NCI-H2171 treated with DMSO at 0.1 percent for 48 hours (cell line): ENCODE measurements around the gene CNKSR2.
A peak's percentile ranks its signal among the peaks of the same experiment; 100 is the strongest.

Source experiments
- DNase-seq: peaks from one replicate; lab custom pipeline; 2025; lab: John Stamatoyannopoulos, UW

Gene CNKSR2

DNA sequence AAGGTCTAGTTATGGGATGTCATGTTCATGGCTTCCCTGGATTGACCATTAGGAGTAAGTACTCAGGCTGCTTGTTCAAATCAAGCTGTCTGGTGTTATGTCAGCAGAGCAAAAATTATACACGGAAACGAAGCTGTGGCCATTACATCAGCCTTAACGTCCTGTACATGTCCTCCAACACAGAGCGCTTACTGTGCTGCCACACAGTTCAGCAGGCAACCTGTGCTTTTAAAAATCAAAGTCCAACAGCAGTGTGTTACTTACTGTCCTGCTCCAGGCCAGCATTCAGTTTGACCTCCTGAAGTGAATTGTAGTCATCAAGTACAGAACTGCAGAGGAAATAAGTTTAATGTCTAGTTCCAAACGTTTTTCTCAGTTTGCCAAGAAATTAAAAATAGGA lies 237.9 kb downstream of the CNKSR2 start:
- DNase-seq = no peak

DNA sequence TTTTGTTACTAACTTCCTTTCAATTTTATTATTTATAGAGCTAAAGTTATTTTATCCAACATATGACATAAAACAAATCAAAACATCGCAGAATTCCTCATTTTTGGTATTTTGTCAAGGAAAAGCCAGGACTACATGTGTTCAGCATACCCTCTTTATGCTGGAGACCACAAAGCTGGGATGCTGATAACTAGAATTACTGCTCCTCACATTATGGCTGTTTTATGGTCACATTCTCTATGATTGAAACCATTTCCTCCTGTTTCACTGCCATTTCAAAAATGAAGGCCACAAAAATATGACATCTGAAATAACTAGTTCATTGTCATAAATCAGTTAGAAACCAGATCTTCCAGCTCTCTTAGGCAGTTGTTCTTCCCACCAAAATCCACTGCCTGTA lies 242.2 kb downstream of the CNKSR2 start:
- DNase-seq = no peak

DNA sequence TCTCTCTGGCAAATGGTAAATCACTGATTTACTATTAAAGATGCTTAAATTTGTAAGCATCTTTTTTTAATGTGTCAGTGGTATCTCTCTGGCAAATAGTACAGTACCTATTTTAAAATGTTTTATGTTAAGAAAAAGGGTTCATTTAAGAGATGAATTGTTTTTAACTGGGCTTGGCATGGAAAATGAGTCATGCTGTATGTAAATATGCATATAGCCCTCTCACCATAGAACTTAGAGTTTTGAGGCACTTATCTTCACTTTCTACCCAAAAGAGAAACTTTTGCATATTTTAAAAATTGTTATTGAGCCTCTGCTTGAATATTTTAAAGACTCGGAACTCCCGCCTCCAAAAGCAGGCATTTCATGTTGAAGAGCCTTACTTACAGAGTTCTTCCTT lies 246.0 kb downstream of the CNKSR2 start:
- DNase-seq = no peak

DNA sequence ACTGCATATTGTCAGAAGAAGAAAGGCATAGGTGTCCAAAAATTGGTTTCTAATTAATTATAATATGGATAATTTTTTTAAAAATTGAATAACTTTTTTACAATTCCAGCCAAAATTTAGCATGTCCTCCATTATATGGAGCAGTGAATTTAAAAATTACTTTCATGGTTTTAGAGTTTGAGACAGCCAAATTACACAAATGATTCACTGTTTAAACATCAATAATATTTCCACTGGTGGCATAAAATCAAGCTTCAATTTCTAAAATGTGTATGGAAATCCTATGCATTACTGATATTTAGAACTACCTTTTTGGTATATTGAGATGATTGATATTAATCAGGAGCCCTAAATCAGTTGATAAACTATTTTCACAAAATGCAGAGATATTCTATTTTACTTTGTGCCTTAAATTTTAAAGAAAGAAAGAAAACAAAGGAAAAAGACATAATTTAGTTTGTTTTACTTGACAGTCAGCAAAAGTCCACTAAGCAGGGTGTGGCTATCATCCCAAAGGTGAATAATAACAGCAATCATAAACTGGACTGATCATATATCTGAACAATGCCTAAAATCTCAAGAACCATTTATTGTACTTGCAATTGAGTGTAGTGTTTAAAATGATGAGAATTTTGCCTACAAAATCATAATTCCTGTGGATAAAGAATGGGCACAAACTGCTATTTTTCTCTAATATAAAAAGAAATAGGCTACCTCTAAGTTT lies 249.7 kb downstream of the CNKSR2 start:
- no peak for DNase-seq

DNA sequence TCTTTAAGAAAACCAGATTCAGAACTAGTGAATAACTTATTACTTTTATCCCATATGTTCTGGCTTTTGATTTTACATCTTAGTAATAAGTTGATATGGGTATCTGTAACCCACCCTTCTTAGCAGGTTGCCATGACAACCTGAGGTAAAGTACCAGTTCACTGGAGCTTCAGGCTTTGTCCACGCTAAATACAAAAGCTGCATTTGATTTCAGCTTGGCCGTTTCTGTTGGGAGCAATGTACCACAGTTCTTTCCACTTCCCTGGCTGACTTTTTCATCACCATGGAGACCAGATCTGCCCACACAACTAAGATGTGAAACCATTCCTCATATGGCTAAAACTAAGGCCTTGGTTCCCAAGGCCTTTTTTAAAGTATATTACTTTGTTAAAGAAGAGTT lies 257.8 kb downstream of the CNKSR2 start:
- DNase-seq = no peak

DNA sequence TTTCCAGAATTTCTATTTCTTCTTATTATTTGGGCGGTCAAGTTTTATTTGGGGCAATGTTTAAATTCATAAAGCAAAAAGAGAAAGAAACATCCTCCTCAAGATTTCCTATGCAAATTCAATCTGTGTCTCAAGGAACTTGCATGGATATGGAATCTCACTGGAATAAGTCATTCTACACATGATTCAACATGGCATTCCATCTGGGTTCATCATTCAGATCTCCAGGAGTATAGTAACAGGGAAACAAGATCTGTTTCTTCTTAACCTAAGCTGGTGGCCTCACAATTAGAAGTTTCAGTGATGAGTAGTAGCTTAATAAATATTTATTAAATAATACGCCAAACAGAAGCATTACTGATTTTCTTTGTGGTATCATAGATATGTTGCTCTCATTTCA lies 264.1 kb downstream of the CNKSR2 start:
- DNase-seq = no peak

DNA sequence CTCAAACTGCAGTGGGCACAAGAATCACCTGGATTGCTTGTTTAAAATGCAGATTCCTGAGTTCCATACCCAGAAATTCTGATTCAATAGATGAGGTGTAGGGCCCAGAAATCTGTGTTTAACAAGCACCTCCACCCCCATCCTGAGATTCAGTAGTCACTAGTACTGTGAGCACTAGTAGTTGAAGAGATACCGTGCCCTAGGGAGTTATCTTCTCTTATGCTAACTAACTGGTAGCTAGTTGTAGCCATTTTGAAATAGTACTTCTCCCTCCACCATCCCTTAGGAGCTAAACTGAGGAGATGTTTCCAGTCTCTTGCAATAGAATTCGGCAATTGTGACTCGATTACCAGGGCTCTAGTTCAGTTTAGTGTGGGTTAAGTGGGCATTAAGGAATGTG lies 265.6 kb downstream of the CNKSR2 start:
- no peak for DNase-seq

DNA sequence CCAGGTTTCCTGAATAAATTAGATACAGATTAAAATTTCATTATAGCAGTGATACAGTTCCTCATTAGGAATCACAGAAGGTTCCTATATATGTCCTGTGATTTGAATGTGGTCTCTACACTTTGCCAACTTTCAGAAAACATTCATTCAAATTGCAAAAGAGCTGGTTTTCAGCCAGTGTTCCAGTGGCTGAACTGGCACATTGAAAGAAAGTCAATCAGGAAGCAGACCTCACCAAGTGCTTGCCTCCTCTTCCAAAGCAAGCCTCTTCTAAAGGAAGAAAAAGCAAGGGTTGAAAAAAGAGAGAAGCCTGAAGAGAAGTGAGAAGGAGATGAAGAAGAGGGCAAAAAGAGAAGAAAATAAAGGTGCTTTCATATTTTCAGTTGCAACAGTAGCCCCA lies 271.2 kb downstream of the CNKSR2 start:
- DNase-seq = no peak

DNA sequence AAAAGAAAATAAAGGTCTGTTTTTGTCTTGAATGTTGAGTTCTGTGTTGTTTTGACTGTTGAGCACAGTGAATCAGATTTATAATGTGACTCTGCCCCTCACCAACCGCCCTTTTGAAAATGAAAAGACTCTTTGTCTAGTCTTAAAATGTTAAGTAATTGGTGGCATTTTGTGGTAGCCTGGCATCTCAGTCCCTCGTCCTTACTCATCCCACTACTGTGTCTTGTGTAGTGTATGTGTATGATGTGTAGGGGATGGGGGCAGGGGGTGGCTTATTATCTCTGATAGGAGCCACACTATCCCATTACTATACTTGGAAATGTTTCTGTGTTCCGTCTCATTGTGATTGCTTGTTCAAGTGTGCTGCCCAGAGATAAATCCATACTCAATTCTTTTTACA lies 271.7 kb downstream of the CNKSR2 start:
- DNase-seq = no peak

DNA sequence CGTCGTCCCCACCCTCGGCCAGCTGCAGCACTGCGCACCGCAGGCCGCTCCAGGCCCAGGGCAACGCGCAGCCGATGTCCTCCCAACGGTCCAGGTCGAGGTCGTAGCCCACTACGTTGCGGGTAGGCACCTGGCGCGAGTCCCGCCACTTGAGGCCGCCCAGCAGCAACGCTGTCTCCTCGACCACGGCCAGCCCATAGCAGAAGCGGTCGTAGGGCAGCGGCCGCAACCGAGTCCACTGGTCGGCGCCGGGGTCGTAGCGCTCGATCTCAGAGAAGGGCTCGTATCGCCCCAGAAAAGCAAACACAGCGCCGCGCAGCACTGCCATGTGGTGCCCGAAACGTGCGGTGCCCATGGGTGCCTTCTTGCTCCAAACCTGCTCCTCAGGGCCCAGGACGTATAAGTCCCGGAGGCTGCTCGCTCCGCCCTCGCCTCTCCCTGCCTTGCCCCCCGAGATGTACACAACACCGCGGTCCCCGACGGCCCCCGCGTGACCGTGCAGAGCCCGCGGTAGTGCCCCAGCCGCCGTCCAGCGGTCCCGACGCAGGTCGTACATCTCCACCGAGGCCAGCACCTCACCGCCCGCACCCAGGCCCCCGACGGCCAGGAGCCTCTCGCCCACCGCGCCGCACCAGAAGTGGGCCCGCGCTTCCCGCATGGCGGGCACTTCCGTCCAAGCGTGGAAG lies 281.8 kb downstream of the CNKSR2 start:
- DNase-seq = no peak

DNA sequence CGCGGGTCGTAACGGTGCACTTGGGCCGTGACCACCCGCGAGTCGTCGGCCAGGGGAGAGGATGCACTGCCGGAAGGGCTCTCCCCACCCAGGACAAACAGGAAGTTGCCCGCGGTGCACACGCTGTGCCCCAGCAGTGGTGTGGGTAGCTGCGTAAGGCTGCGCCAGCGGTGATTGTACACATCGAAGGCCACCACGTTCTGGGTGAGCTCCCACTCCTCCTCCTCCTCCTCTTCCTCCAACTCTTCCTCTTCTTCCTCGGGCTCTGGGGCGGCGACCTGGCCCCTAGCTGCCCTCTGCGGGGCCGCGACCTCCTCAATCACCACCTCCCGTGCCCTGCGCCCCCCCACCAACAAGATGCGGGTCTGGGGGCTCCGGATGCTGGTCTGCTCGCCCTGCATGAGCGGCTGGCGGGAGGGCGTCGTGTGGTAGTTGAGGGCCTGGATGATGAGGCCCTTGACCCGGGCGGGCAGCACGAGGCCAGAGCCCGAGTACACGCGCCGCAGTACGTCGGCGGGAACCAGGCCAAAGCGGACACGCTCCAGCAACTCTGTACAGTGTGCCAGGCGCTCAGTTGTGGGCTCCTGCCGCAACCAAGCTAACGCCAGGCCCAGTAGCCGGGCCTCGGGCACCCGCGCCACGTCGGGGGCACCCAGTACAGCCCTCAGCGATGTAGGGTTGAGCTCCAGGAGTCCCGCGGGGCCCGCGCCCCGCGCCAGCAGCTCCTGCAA lies 282.5 kb downstream of the CNKSR2 start:
- no peak for DNase-seq

DNA sequence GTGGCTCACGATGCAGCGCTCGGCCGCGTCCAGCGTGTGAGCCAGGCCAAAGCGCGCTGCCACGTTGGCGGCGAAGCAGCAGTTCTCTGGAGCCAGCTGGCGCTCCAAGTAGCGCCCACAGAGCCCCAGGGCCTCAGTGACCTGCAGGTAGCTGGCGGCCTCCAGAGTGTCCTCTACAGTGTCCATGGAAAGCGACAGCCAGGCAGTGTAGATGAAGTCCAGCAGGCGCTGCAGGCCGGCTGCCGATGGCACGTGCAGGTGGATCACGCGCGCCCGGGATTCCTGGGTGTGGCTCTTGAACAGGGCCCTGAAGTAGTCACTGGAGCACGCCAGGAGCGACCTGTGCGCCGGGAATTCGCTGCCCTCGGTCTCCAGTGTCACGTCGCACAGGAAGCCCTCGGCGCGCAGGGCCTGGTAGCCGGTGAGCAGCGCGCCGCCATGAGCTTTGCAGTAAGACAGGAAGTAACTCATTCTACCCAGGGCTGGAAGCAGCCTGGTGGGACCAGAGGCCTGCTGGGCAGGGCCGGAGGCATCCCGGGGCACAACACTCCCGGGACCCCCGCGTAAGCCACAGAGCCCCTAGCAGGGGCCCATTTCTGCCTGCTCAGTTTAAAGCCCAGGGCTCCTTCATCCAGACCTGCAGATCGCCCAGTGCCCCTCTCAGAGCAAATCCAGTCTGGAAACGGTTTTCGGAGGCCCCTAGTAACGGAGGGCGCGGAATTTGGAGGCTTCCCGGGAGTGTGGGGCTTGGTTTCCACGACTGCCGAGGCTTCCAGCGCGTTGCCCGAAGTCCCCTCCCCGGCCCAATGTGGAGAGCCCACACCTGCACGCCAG lies 283.3 kb downstream of the CNKSR2 start:
- DNase-seq = no peak

DNA sequence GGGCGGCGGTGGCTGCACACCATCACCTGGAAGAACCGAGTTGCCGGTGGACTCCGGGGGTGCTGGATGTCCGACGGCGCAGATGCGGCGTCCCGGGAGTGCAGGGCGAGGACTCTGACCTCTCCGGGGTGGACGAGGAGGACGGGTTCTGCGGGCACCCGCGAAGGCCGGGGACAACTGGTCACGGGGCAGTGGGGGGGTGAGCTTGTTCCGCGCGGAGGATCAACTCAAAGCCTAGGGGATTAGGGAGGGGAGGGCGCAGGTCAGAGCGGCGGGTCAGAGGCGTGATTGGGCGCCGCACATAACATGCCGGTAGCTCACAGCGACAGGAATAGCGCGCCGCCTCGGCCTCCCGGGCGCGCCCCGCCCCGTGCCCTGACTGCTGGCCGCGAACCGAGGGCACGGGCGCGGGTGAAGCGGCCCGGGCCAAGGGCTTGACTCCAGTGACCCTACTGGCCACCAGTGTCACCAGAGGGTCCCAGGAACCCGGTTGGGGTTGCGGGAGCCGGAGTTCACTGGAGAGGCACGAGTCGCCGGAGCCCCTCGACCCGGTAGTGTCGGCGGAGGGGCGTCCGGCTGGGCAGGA lies 284.0 kb downstream of the CNKSR2 start, which contains the start of gene KLHL34:
Gene KLHL34 (minus strand): TSS at position 179 of the 586 bp plus-strand sequence. CDS start 542 bp downstream, outside the sequence.
- DNase-seq = no peak

DNA sequence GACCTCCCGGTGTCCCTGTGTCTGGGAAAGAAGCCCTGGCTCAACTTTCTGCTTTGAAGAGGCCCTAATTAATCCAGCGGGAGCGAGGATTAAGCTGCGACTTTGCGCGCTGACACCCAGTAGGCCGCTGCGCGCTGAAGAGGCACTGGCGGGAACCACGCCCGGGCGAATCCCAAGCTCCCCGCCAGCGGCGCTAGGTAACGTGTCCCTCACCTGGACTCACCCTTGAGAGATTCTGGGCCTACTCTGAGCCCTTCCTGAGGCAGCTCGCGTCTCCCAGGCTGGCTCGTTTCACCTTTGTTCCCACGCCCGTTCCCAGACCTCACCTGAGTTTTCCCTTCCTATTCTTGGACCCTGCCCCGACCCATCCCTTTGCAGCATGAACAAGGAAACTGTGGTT lies 284.5 kb downstream of the CNKSR2 start:
- no peak for DNase-seq

DNA sequence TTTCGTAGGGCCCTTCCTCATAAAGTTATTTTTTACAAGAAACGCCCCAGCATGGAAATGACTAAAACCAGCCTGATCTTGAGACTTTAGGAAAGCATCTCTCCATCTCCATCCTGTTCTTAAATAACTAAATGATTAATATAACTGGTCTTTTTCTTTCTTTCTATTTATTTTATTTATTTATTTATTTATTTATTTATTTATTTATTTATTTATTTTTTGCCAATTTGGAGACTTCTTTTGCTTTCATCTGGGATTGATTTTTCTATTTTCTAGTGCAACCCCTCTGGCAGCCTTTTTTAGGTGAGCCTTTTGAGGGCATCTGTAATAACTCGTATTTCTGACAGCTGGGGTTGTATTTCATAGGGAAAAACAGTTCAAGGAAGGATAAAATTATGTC lies 285.1 kb downstream of the CNKSR2 start:
- DNase-seq = peak; percentile 3

DNA sequence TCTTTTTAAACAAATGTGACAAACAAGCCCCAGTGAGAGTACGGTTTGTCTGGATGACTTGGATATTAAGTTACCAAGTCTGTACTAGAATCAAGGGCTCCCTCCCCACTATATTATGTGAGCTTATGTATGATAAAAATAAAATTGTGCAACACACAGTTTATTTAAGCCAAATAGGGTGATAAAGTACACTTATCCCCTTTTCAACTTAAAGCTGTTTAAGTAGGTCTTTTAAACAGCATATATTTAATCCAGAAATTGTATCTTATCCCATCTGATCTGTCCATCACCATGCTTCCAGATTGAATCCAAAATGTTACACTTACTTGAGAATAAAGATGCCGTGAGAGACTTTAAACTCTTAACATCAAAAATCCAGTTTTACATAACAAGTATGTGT lies 285.9 kb downstream of the CNKSR2 start:
- DNase-seq = no peak

DNA sequence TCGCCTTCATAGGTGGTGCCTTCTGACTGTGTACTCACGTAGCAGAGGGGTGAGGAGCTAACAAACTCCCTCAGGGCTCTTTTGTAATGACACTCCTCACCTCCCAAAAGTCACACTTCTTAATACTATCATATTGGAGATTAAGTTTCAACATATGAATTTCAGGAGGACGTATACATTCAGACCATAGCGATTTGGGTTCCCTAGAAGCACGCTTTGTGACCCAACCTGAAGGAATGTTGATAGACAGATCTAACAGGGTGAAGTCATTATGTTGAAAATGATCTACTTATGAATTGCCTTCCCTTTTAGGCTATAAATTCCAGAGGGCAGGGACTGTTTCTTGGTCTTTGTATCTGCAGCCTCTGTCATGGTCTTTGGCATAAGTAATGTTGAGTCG lies 287.1 kb downstream of the CNKSR2 start:
- no peak for DNase-seq

DNA sequence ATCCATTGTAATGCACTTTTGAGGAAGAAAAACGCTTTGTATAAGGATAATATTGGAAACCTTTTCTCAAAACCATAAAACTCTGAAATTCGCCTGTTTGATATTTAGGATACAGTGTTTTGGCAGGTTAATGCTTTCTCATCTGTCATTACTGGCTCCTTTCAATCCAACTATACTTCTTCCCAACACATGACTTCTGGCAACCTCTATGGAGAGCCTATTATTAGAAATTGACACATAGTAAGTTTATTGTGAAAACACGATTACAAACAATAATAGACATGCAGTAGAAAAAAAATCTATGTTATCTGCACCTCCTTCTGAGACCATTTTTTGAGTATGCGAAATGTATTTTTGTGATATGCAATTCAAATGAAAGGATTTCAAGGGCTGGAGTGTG lies 288.5 kb downstream of the CNKSR2 start:
- DNase-seq = no peak

DNA sequence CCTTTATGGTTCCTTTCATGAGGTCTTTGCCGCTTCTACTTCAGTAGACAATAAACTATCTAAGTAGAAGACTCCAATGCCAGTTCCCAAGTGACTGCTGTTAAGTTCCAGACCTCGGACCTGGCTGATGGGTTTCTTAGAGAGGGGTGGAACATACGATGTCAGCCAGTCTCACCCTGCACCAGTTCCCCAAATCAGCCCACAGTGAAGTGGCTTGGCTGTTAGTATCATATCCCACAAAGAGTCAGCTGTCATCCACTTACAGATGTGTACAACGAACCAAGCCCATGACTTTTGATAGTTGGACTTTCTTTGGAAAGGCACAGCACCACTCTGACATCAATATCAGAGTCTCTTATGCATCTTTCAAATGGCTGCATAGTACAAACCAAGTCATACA lies 292.0 kb downstream of the CNKSR2 start:
- no peak for DNase-seq

DNA sequence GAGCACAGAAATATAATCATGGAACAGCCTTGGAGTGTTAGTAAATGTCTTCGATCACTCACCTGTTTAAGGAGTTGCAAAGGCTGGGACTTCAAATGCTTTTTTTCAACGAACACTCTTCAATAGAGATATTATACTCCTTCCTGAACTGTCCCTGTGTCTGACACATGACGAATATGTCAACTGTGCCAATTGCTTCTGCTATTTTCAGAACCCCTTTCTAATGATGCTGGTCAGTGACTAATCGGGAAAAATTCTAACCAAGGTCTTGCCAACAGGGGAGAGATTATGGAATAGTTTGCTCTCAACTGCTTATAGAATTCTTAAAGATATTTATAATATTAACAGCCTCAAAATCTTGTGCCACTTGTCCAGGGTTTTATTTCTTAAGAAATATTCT lies 292.5 kb downstream of the CNKSR2 start:
- no peak for DNase-seq

DNA sequence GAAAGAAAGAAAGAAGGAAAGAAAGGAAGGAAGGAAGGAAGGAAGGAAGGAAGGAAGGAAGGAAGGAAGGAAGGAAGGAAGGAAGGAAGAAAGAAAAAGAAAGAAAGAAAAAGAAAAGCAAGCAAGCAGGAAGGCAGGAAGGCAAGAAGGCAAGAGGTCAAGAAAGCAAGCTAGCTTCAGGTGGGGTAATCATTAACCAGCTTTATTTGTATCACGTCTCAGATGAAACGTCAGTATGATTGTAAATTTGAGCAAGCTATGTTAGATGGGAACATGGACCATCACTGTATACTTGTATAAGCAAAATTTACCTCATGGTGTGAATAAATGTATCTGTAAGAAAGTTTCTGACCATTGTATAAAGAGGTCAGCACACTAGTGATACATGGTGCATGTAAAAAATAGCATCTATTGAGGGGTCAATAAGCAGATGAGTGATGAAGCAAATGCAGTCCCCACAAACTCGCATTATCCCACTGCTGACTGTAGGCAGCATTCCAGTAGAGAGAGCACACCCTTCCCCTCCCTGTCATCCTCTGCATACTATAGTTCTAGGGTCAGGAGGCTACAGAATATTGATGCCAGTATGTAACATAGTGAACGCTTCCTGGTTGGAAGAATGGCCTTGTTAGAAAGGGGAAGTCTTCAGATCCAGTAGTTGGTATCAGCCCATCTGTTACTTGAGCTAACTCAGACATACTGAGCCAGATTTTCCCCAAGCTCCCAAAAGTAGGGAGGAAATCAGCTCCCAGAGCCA lies 300.4 kb downstream of the CNKSR2 start:
- DNase-seq = no peak
